HCT116 (cell line): ENCODE measurements around the gene EXOC4. TPM values are rescaled to one million over a fixed set of nuclear protein-coding genes. Genes with fewer than 3 reads are reported as not detected.

Experiments used
- ATAC-seq: fragments of 200-7000 bp; cut with Tn5 transposase; 2 replicates; pipeline ENCODE4 v1.9.1; 2020; ENCODE audit warnings: mild to moderate bottlenecking, moderate library complexity
- BruUV-seq: library from RNA; stranded (reverse); fragments of 400-500 nt; replicated peaks from 2 replicates; lab custom pipeline; 2021; lab: Mats Ljungman, UMichigan
- CTCF ChIA-PET: fragments of 300-600 bp; sonication (Branson Sonifier 250); formaldehyde crosslinking; loops from one replicate; lab custom pipeline; 2021; ENCODE audit warnings: antibody characterized with exemption; lab: Charles Lee
- POLR2A ChIA-PET: fragments of 300-600, 350-600 bp; sonication (Branson Sonifier 250); formaldehyde crosslinking; loops from one replicate; lab custom pipeline; 2021; ENCODE audit warnings: antibody characterized with exemption; lab: Charles Lee
- RAD21 ChIA-PET, 2 experiments: fragments of 300-600 bp; sonication (Branson Sonifier 250); formaldehyde crosslinking; loops; one replicate each; lab custom pipeline; 2023; ENCODE audit warnings: low total read pairs in 2 of 2; ENCODE audit not compliant: uncharacterized antibody in 2 of 2, unreplicated experiment in 2 of 2, low non-redundant PET in 1 of 2; lab: Charles Lee
- DNase-seq: peaks from one replicate; pipeline ENCODE4 v3.0.0-alpha.2; 2010; ENCODE audit warnings: low read depth, low spot score
- H2AFZ ChIP-seq: fragments of 200-600 bp; shearing (Covaris generic), sonication (generic); 2 replicates; pipeline ENCODE4 v1.6.1; 2017; ENCODE audit warnings: low read depth, mixed run types, mixed read lengths, antibody characterized with exemption, low read length; ENCODE audit not compliant: poor library complexity, severe bottlenecking
- H3K27ac ChIP-seq: 2 replicates; pipeline ENCODE4 v1.5.1; 2012; ENCODE audit warnings: low read depth, low read length
- H3K27me3 ChIP-seq: fragments of 200-600 bp; sonication (generic); 2 replicates; pipeline ENCODE4 v1.6.1; 2016; ENCODE audit warnings: mixed run types, low read length, mixed read lengths; ENCODE audit not compliant: insufficient read depth
- H3K36me3 ChIP-seq, 2 experiments: fragments of 200-500 bp in 1 of 2; fragments of 200-600 bp in 1 of 2; sonication (Bioruptor generic) in 1 of 2; sonication (generic) in 1 of 2; 2 replicates each; pipeline versions ENCODE4 v1.5.1 to v1.6.1; 2014 to 2016; ENCODE audit warnings: low read length in 2 of 2, inconsistent platforms in 1 of 2, mixed read lengths in 1 of 2, mixed run types in 1 of 2; ENCODE audit not compliant: insufficient read depth in 2 of 2, control insufficient read depth in 1 of 2
- H3K4me1 ChIP-seq, 2 experiments: fragments of 200-600 bp in 1 of 2; sonication (generic) in 1 of 2; 2 replicates each; pipeline versions ENCODE4 v1.5.1 to v1.6.1; 2012 to 2017; ENCODE audit warnings: low read length in 2 of 2, inconsistent platforms in 1 of 2, mild to moderate bottlenecking in 1 of 2, mixed read lengths in 1 of 2, mixed run types in 1 of 2, moderate library complexity in 1 of 2; ENCODE audit not compliant: insufficient read depth in 2 of 2, control insufficient read depth in 1 of 2
- H3K4me2 ChIP-seq: fragments of 200-600 bp; sonication (generic); 2 replicates; pipeline ENCODE4 v1.6.1; 2017; ENCODE audit warnings: mixed run types, low read length, mixed read lengths
- H3K4me3 ChIP-seq, 2 experiments: fragments of 200-600 bp in 1 of 2; sonication (generic) in 1 of 2; replicated peaks in 1 of 2; 2 replicates each; pipeline ENCODE4 v1.5.1; 2011 to 2016; ENCODE audit warnings: low read length in 2 of 2, control low read depth in 1 of 2, low read depth in 1 of 2, mild to moderate bottlenecking in 1 of 2, mixed read lengths in 1 of 2, mixed run types in 1 of 2
- H3K79me2 ChIP-seq: fragments of 200-600 bp; sonication (generic); 2 replicates; pipeline ENCODE4 v1.6.1; 2017; ENCODE audit warnings: mild to moderate bottlenecking, mixed run types, low read length, moderate library complexity, mixed read lengths; ENCODE audit not compliant: insufficient read depth
- H3K9ac ChIP-seq: fragments of 200-600 bp; sonication (generic); 2 replicates; pipeline ENCODE4 v1.6.1; 2016; ENCODE audit warnings: low read length, mixed read lengths
- H3K9me2 ChIP-seq: fragments of 200-600 bp; sonication (generic), shearing (Covaris generic); 2 replicates; pipeline ENCODE4 v1.6.1; 2017; ENCODE audit warnings: mixed run types, mild to moderate bottlenecking, moderate library complexity; ENCODE audit not compliant: insufficient read depth
- H3K9me3 ChIP-seq, 2 experiments: fragments of 200-500 bp in 1 of 2; fragments of 200-600 bp in 1 of 2; sonication (Bioruptor generic) in 1 of 2; sonication (generic) in 1 of 2; 2 replicates each; pipeline ENCODE4 v1.6.1; 2014 to 2017; ENCODE audit warnings: low read length in 2 of 2, mixed read lengths in 2 of 2, inconsistent platforms in 1 of 2, low read depth in 1 of 2, mild to moderate bottlenecking in 1 of 2, mixed run types in 1 of 2, moderate library complexity in 1 of 2; ENCODE audit not compliant: control insufficient read depth in 1 of 2, insufficient read depth in 1 of 2
- H4K20me1 ChIP-seq: fragments of 200-600 bp; sonication (generic), shearing (Covaris generic); 2 replicates; pipeline ENCODE4 v1.6.1; 2017; ENCODE audit warnings: mixed run types, mild to moderate bottlenecking, moderate library complexity; ENCODE audit not compliant: insufficient read depth
- CEBPB ChIP-seq: IDR thresholded peaks from 2 replicates; pipeline ENCODE4 v1.6.1; 2012; ENCODE audit warnings: low read depth
- EGR1 ChIP-seq: IDR thresholded peaks from 2 replicates; pipeline ENCODE4 v1.6.1; 2012; ENCODE audit warnings: low read depth
- ELF1 ChIP-seq: IDR thresholded peaks from 2 replicates; pipeline ENCODE4 v1.6.1; 2012; ENCODE audit warnings: low read depth, borderline replicate concordance
- EZH2phosphoT487 ChIP-seq: fragments of 200-600 bp; IDR thresholded peaks from 2 replicates; pipeline ENCODE4 v1.6.1; 2018; ENCODE audit warnings: antibody characterized with exemption, borderline replicate concordance
- POLR2A ChIP-seq: IDR thresholded peaks from 2 replicates; pipeline ENCODE4 v1.7.0; 2011; ENCODE audit warnings: borderline replicate concordance; ENCODE audit not compliant: insufficient read depth, insufficient read length; ENCODE audit errors: extremely low read depth
- POLR2AphosphoS5 ChIP-seq: IDR thresholded peaks from 2 replicates; pipeline ENCODE4 v1.6.1; 2011; ENCODE audit warnings: mild to moderate bottlenecking, low read depth, low read length, moderate library complexity
- RAD21 ChIP-seq: IDR thresholded peaks from 2 replicates; pipeline ENCODE4 v1.6.1; 2012; ENCODE audit warnings: low read depth, mild to moderate bottlenecking
- SIN3A ChIP-seq: IDR thresholded peaks from 2 replicates; pipeline ENCODE4 v1.6.1; 2012; ENCODE audit warnings: low read depth
- SP1 ChIP-seq: IDR thresholded peaks from 2 replicates; pipeline ENCODE4 v1.6.1; 2012; ENCODE audit warnings: low read depth
- SRF ChIP-seq: IDR thresholded peaks from 2 replicates; pipeline ENCODE4 v1.6.1; 2012; ENCODE audit warnings: low read depth
- TCF7L2 ChIP-seq: IDR thresholded peaks from 2 replicates; pipeline ENCODE4 v1.7.0; 2011; ENCODE audit warnings: borderline replicate concordance, inconsistent platforms; ENCODE audit not compliant: insufficient read depth, insufficient read length; ENCODE audit errors: extremely low read depth
- ZBTB33 ChIP-seq: IDR thresholded peaks from 2 replicates; pipeline ENCODE4 v1.6.1; 2011; ENCODE audit warnings: mild to moderate bottlenecking, low read length, moderate library complexity; ENCODE audit not compliant: insufficient replicate concordance; ENCODE audit errors: extremely low read depth
- ZFX ChIP-seq: fragments of 450-650 bp; IDR thresholded peaks from 2 replicates; pipeline ENCODE4 v1.6.1; 2017
- intact Hi-C: fragments of 100-400 bp; cut with micrococcal nuclease; formaldehyde crosslinking; loops from 2 replicates; pipeline ENCODE4 v1.10.0; 2022
- total RNA-seq: library from RNA; stranded (reverse); gene quantifications from one replicate; pipeline ENCODE4 v1.2.1, GENCODE V29; 2021; ENCODE audit not compliant: unreplicated experiment
- TF ChIP-seq, protein P1 (sequence below): IDR thresholded peaks from 2 replicates; pipeline ENCODE4 v1.6.1; 2012

The EXOC4 gene
- total RNA-seq, 1 experiment from 2014 or later, result 40.3 TPM

DNA sequence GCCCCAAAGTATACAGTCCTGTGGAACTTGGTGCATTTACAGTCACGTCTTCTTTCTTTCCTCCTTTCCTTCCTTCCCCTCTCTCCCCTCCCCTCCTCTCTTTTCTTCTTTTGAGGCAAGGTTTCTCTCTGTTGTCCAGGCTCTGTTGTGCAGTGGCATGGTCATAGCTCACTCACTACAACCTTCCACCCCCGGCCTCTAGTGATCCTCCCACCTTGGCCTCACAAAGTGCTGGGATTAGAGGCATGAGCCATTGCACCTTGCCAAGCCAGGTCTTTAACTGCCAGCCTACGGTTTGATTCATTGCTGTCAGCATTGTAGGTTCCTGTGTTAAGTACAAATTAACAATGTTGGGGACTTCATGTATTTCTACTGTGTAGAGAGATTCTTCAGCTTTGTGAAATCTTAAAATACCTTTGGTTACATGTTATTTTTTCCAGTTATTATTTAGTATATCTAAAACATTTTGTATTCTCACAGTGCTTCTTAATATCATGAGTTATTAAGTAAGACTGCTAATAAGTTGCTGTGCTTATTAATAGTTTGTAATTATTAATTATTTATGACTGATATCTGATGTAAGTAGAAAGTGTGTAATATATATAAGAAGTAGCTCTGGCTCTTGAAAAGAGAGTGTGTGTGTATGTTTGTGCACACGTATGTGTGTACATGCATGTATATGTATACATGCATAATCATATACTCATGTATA lies 320.8 kb downstream of the EXOC4 start:
- TF ChIP-seq ELF1 (no peak), SP1 (no peak), SRF (no peak), ZBTB33 (no peak), RAD21 (no peak), POLR2A (no peak), ZFX (no peak), TCF7L2 (no peak), POLR2AphosphoS5 (no peak), CEBPB (no peak), EZH2phosphoT487 (no peak), SIN3A (no peak), EGR1 (no peak)
- TF ChIP-seq, protein P1, sequence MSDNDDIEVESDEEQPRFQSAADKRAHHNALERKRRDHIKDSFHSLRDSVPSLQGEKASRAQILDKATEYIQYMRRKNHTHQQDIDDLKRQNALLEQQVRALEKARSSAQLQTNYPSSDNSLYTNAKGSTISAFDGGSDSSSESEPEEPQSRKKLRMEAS, result no peak
- intact Hi-C loops, result no loop called here
- no peak for DNase-seq
- ChIA-PET CTCF (no interaction called here), RAD21 (no interaction called here), POLR2A (no interaction called here)
- Histone ChIP-seq H3K4me1 (no peaks in the 10 kb centered on the region), H3K4me3 (no peak overlapping the region), H3K79me2 (no peaks in the 10 kb centered on the region), H3K27ac (no peak overlapping the region), H3K9ac (no peak overlapping the region), H4K20me1 (no peaks in the 10 kb centered on the region), H3K27me3 (no peaks in the 10 kb centered on the region), H3K9me2 (no peaks in the 10 kb centered on the region), H3K9me3 (no peaks in the 10 kb centered on the region), H3K36me3 (no peaks in the 10 kb centered on the region), H3K4me2 (no peak overlapping the region), H2AFZ (no peak overlapping the region)
- ATAC-seq, result no peak
- no TSS peak for BruUV-seq
